C4-2B (cell line): Measurements from ENCODE around the gene NIT2.

Experiments
- CTCF ChIP-seq: fragments of 450-650 bp; conservative IDR thresholded peaks from 2 replicates; pipeline ENCODE4 v1.5.1; 2017; ENCODE audit warnings: mild to moderate bottlenecking
- ZFX ChIP-seq: fragments of 450-650 bp; IDR thresholded peaks from 2 replicates; pipeline ENCODE4 v1.6.1; 2017

GRCh38 chr3:100400780-100401673, 66.5 kb downstream of the NIT2 start, which contains the start of the genes LNP1 and TOMM70:
- TF ChIP-seq CTCF (no peak), ZFX (peak; percentile 64; the same call in 1 of the 2 replicates)
